Neural crest cell (in vitro differentiated cells): ENCODE results near the gene SYTL3. TPM values are rescaled to one million over a fixed set of nuclear protein-coding genes. Genes with fewer than 3 reads are reported as not detected.
"Not testable (repeated sequence)": the region's sequence is repeated elsewhere in the genome, so short reads cannot be mapped to it uniquely, and the experiment has no call there.

Experiments used
- DNase-seq: peaks from one replicate; pipeline ENCODE4 v3.0.0; 2021; ENCODE audit warnings: low read depth, mixed read lengths, low spot score
- H3K27ac Mint-ChIP-seq: one replicate; pipeline ENCODE4 v1.8.0; 2021; ENCODE audit warnings: mild to moderate bottlenecking, mixed read lengths; ENCODE audit not compliant: unreplicated experiment
- H3K27me3 Mint-ChIP-seq: 2 replicates; pipeline ENCODE4 v1.8.0; 2021; ENCODE audit warnings: low read depth, mild to moderate bottlenecking, mixed read lengths
- H3K36me3 Mint-ChIP-seq: 2 replicates; pipeline ENCODE4 v1.8.0; 2021; ENCODE audit warnings: low read depth, mild to moderate bottlenecking, mixed read lengths
- H3K4me1 Mint-ChIP-seq: 2 replicates; pipeline ENCODE4 v1.8.0; 2021; ENCODE audit warnings: mixed read lengths
- H3K4me3 Mint-ChIP-seq: one replicate; pipeline ENCODE4 v1.8.0; 2021; ENCODE audit warnings: mild to moderate bottlenecking, mixed read lengths
- H3K9me3 Mint-ChIP-seq: 2 replicates; pipeline ENCODE4 v1.8.0; 2021; ENCODE audit warnings: mixed read lengths
- CTCF ChIP-seq: fragments of 200-600 bp; sonication (generic); conservative IDR thresholded peaks from 2 replicates; pipeline ENCODE4 v1.5.0; 2021; ENCODE audit warnings: antibody characterized with exemption, mild to moderate bottlenecking
- total RNA-seq: library from RNA; stranded (reverse); gene quantifications from 2 replicates; pipeline ENCODE4 v1.2.1, GENCODE V29; 2021

Gene SYTL3
- total RNA-seq, 1 donor from 2014 or later = 0.28 TPM

DNA sequence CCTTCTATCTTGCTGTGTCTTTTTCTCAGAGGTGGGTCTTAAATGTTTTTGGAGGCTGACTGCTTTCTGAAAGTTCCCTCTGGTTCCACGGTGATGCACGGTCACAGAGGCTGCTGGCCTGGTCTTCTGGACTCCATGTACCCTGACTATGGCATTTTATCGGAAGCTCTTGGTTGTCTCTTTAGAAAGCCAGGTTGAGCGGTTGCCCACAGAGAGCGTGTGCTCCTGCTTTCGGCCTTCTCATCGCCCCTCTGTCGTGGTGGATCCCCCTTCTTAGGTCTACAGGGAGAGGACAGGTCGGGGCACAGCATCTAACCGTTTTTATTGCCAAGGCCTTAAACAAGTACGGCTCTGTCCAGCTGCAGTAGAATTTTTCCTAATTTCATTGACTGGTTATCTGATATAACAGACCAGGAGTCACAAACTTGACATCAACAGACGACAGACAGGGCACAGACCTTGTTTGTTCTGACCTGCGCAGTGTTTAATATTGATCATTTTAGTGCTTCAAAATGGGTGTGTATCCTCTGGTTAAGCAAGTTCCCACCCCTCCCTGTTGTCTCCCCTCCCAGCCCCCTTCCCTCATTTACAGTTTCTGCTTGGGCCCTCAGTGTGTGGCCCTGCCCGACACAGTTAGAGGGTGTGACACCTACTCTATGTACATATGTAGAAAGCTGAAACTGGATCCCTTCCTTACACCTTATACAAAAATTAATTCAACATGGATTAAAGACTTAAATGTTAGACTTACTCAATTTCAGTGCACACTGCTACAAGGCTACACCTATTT lies 24.7 kb downstream of the SYTL3 start:
- Mint-ChIP-seq H3K4me3 (no peak overlapping the region), H3K27me3 (peaks cover 2% of the 10 kb centered on the region), H3K9me3 (no peaks in the 10 kb centered on the region), H3K27ac (no peak overlapping the region), H3K4me1 (no peaks in the 10 kb centered on the region), H3K36me3 (no peaks in the 10 kb centered on the region)
- TF ChIP-seq CTCF = no peak
- no peak for DNase-seq

GRCh38 chr6:158677094-158677493 lies 27.2 kb downstream of the SYTL3 start:
- H3K27ac Mint-ChIP-seq, H3K4me1 Mint-ChIP-seq, H3K9me3 Mint-ChIP-seq, DNase-seq, H3K27me3 Mint-ChIP-seq, H3K4me3 Mint-ChIP-seq, H3K36me3 Mint-ChIP-seq: not testable (repeated sequence)

- H3K9me3 Mint-ChIP-seq = no peaks in the 10 kb centered on the region
- TF ChIP-seq CTCF = no peak
Measured at GRCh38 chr6:158677906-158678578, 28.2 kb downstream of the SYTL3 start.

DNA sequence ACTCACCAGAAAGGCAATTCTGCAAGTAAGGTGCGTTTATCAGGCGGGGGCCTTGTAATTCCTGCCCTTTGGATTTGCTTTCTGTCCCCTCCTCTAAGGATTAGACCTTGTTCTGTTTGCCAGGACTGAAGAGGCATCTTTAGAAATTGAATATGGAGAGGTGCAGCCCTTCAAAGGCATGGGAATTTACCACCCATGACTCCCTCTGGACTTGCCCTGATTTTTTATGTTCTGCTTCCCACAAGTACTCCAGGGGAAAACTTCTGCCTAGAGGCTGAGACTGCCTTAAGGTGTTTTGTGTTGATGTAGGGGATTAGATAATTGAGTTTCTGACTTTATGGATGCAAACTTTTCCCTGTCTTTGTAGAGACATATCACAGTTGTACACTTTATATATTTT lies 30.2 kb downstream of the SYTL3 start:
- Mint-ChIP-seq H3K27ac (no peak overlapping the region), H3K27me3 (no peaks in the 10 kb centered on the region), H3K4me3 (no peak overlapping the region), H3K4me1 (no peaks in the 10 kb centered on the region), H3K9me3 (no peaks in the 10 kb centered on the region), H3K36me3 (no peaks in the 10 kb centered on the region)
- TF ChIP-seq CTCF = no peak
- no peak for DNase-seq

More at GRCh38 chr6:158677906-158678578, 28.2 kb downstream of the SYTL3 start:
- Mint-ChIP-seq H3K36me3 (no peaks in the 10 kb centered on the region), H3K27ac (no peak overlapping the region), H3K4me1 (no peaks in the 10 kb centered on the region), H3K4me3 (no peak overlapping the region), H3K27me3 (no peaks in the 10 kb centered on the region)
- no peak for DNase-seq

DNA sequence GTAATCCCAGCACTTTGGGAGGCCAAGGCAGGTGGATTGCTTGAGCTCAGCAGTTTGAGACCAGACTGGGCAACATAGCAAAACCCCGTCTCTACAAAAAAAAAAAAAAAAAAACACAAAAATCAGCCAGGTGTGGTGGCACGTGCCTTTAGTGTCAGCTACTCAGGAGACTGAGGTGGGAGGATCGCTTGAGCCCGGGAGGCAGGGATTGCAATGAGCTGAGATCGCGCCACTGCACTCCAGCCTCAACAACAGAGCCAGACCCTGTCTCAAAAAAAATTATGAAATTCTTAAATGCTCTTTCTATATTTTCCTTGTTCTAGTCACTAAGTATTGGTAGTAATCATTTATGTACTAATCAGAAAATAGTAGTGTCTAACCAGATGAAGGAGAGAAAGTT lies 30.6 kb downstream of the SYTL3 start:
- no peak for DNase-seq
- Mint-ChIP-seq H3K27me3 (no peaks in the 10 kb centered on the region), H3K9me3 (no peaks in the 10 kb centered on the region), H3K27ac (no peak overlapping the region), H3K4me3 (no peak overlapping the region), H3K4me1 (no peaks in the 10 kb centered on the region), H3K36me3 (no peaks in the 10 kb centered on the region)
- TF ChIP-seq CTCF = no peak

- no peak overlapping the region for H3K27ac Mint-ChIP-seq
- H3K4me3 Mint-ChIP-seq = no peak overlapping the region
- H3K27me3 Mint-ChIP-seq = peaks cover 12% of the 10 kb centered on the region
- no peak for DNase-seq
- no peaks in the 10 kb centered on the region for H3K9me3 Mint-ChIP-seq
- H3K4me1 Mint-ChIP-seq = no peaks in the 10 kb centered on the region
- no peak for TF ChIP-seq CTCF
- H3K36me3 Mint-ChIP-seq = no peaks in the 10 kb centered on the region
Measured at GRCh38 chr6:158684311-158684710, 34.5 kb downstream of the SYTL3 start.
